Stimulated activated CD4-positive, alpha-beta T cell treated with anti-CD3 and anti-CD28 coated beads, Interleukin-15, amount 100 ng/mL, for 1 hour (primary cell): Measurements from ENCODE around the gene VRK2.
A peak's percentile ranks its signal among the peaks of the same experiment; 100 is the strongest.

Source experiments
- DNase-seq, 2 donors: peaks; one replicate each; pipeline ENCODE4 v3.0.0-alpha.2; 2020; ENCODE audit warnings: low read depth in 1 of 2, low spot score in 1 of 2

Gene VRK2

DNA sequence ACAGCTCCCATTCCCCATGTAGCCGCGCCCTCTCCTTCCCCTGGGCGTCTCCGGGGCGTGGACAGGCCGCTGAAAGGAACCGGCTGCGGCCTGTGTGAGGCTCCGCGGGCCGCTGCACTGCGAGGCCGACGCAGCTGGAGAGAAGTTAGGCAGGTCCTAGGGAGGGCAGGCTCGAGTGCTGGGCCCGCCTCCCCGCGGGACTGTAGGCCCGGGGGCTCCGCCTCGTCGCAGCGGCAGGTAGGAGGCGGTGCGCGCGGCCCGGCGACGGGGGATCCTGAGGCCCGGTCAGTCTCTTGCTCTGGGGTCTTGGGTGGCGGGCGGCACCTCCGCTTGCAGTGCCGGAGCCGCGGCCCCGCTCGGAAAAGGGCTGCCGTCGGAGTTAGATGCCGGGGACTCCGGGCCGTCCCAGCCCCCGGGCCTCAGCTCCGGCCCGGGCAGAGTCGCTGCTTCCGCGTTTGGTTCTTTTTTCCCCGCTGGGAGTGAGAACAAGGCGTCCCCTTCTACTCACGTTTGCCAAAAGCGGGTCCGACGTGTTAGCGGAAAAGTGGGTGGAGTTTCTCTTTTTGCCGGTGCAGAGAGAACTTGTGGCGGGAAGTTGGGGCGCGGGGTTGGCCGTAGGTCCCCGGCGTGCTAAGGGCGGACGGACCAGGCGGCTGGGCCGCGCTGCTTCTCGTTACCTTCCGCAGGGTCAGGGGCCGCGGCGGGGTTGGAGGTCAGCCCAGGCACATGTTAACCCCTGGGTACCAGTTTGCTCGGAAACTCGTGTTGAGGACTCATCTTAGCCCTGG is at the start of gene VRK2:
VRK2 (plus strand) TSS at position 222 of the 788 bp plus-strand sequence. CDS start 2,026 bp downstream, outside the sequence.
- DNase-seq = peak; percentile 68 to 69

- no peak for DNase-seq
Measured at GRCh38 chr2:58006256-58006951, 40.2 kb upstream of the VRK2 start.

DNA sequence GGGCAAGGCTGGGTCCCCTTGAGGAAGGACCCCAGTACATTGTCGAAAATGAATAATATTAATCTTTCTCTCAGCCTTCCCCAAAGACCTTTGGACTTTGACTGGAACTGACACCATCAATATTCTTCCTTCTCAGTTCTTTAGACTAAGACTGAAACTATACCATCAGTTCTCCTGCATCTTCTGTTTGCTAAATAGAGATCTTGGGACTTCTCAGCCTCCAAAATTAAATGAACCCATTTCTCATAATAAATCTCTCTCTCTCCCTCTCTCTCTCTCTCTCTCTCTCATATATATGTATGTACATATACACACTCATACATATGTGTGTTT is 39.7 kb upstream of the VRK2 start:
- DNase-seq = no peak

GRCh38 chr2:58010599-58010998 is 36.0 kb upstream of the VRK2 start:
- DNase-seq = no peak

- no peak for DNase-seq
Measured at GRCh38 chr2:58019229-58019628, 27.4 kb upstream of the VRK2 start.

- DNase-seq = no peak
Measured at GRCh38 chr2:58025150-58025933, 21.3 kb upstream of the VRK2 start.

DNA sequence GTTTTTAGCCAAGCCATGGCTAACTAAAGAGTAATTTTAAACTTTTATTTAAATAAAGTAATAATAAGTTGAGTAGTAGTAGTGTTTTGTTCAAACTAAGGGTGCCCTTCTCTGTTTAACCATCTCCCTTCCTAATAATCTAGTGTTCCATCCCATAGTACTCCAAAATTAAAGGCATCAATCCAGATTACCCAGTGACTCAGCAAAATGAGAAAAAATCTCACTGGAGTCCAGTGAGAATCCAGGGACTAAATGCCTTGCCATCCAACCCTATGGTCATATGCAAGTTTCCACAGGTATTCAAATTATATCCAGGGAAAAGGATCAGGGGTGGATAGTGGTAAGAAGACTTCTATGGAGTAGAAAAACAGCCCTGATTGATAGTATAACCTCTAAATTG is 19.6 kb upstream of the VRK2 start:
- DNase-seq = no peak

GRCh38 chr2:58030771-58031170 is 15.8 kb upstream of the VRK2 start:
- DNase-seq = no peak

DNA sequence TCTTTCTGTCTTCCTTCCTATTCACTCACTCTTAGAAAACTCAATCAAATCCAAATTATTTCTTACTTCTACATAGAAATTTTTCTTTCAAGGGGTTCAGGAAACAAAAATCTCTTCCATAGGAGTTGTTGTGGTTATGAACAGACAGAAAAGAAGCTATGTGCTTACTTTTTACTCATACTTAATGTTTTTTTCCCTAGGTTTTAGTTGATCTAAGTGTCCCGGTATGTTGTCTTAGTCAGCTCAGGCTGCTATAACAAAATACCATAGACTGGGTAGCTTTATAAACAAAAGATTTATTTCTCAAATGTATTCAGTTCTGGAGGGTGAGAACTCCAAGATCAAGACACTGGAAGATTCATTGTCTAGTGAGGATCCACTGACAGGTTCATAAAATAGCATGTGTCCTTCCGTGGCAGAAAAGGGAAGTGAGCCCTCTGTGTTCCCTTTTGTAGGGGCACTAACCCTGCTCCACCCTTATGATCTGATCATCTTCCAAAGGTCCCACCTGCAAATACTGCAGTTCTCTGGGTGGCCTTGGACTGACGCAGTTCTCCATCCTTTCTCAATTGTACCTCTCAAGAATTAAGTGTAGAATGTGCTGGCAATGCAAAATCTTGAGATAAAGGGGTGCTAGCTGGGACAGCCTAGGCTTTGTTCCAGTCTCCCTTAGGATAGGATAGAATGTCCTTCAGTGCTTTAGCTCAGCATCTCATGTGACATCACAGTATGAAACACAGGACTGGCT is 14.4 kb upstream of the VRK2 start:
- DNase-seq = no peak

DNA sequence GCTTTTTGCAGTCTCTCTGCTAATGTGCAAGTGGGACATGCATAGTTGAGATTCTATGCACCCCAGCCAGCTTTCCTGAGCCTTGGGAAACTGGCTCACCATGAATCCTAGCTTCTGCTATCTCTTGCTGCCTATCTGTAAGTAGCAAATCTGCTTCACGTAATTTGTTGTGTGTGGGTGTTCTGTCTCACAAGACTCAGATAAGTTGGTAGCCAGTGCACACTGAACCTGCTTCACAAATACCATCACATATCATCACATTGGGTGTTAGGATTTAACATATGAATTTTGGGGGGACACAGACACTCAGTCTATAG is 13.9 kb upstream of the VRK2 start:
- DNase-seq = no peak

GRCh38 chr2:58033530-58033929 is 13.1 kb upstream of the VRK2 start:
- no peak for DNase-seq

DNA sequence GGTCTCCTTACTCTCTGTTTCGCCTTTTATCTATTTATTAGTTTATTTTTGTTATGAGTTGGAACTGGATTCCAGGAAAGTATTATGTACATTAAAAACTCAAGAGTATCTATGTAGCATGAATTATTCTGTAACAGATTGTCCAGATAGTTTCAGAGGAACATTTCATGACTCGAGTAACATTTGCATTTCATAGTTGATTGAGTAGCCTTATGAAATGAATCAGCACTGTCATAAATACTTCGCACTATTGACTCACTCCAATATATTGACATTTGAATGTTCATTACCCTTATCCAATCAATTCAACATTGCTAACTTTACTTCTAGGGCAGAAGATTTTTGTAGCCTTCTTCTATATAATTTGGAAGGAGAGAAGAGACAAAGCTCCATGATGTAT is 11.3 kb upstream of the VRK2 start:
- DNase-seq = no peak

DNA sequence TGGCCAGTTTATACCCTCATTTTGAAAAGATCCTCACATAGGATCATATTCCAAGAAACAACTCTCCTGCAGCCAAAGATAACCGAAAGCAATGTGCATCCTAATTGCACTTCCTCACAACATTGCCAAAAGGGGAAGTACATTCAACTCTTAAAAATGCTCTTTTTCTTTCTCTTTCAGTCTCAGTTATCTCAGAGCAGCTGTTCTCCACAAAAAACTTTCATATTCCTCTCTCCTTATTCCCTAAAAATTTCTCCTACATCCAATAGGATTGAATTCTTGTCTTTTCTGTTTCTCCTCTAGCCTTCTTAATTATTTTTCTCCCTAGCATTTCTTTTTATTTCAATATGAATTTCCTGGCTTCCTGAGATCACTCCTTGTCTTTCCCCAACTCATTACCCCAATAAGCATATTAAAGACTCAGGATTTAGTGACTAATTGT is 7.4 kb upstream of the VRK2 start:
- DNase-seq = no peak

- DNase-seq = no peak
Measured at GRCh38 chr2:58042486-58042970, 4.1 kb upstream of the VRK2 start.

- no peak for DNase-seq
Measured at GRCh38 chr2:58044145-58044544, 2.5 kb upstream of the VRK2 start.

- DNase-seq = no peak
Measured at GRCh38 chr2:58045580-58046334, 849 bp upstream of the VRK2 start.

DNA sequence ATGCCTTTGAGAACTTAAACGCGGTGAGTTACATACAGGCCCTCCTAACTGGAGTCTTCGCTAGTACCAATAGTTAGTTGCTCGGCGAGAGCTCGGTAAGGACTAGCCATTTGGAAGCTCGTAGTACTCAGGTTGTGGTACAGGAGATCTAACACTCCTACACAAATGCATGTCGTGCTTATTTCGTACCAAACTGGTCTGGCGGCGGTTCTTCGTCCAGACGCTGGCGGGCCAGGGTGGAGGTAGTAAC is 346 bp upstream of the VRK2 start:
- DNase-seq = no peak

DNA sequence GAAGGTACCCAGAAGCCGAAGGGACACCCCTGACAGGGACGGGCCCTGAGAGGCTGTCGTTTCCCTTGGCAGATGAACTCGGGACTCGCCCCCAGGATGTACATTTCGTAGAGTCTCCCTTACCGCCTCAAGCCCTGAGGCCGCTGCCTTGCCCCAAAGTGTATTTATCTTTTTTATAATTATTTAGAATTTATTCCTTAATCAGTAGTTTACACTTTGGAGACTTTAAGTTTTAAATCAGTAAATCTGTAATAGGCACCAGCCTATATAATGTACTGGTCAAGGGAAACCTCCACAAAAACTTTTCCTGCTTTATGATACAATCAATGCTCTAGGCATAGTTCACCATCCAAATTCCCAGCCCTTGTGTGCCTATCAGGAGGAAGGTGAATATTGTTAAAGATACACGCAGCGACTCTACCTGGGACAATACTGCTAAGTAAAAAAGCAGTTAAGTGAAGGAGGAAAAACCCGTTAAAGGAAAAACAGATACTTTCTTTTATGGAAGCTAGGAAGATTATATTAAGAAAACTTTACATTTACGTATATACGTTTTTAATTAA is 848 bp downstream of the VRK2 start:
- DNase-seq = no peak

GRCh38 chr2:58047961-58048360 is 1.4 kb downstream of the VRK2 start:
- DNase-seq = no peak

- no peak for DNase-seq
Measured at GRCh38 chr2:58051445-58051844, 4.8 kb downstream of the VRK2 start.

DNA sequence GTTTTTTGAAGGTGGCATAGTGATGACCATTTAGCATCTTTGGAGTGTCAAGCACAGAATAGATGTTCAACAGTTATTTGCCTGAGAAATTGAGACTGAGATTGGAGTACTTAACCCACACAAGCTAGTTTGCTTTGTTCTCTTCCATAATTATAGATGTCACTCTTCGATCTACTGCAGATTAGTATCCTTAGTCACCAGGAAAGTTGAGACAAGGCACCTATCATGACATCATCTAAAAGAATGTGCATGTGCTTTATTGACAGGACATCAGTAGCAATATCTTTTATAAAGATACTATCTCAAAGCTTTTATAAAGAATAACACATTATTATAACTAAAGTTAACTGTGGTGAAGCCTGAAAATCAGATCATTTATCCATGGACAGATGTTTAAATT is 6.4 kb downstream of the VRK2 start:
- DNase-seq = no peak
